ENCODE data around the gene EIF4E1B.
A peak's percentile ranks its signal among the peaks of the same experiment; 100 is the strongest.
"Not testable (repeated sequence)": the region's sequence is repeated elsewhere in the genome, so short reads cannot be mapped to it uniquely, and the experiment has no call there.

Gene EIF4E1B

GRCh38 chr5:176594554-176594953, 35.9 kb upstream of the EIF4E1B start:
- no peak for DNase-seq (ENCODE audit: low read depth)
- H3K27me3 ChIP-seq (replicated peaks; ENCODE audit: control insufficient read depth, insufficient read depth, low read length), result peaks cover 4% of the 10 kb centered on the region
- no peaks in the 10 kb centered on the region for H3K4me1 ChIP-seq (ENCODE audit: control insufficient read depth, insufficient read depth, low read length)

GRCh38 chr5:176595386-176595943, 35.0 kb upstream of the EIF4E1B start:
- H3K36me3 ChIP-seq (ENCODE audit: control insufficient read depth, insufficient read depth, low read length, severe bottlenecking), result no peaks in the 10 kb centered on the region
- H3K4me1 ChIP-seq (ENCODE audit: control insufficient read depth, insufficient read depth, low read length), result no peaks in the 10 kb centered on the region
- H3K9me3 ChIP-seq (ENCODE audit: control insufficient read depth, low read length), result no peaks in the 10 kb centered on the region
- no peak overlapping the region for H3K9ac ChIP-seq (ENCODE audit: low read length)
- DNase-seq (ENCODE audit: low read depth), result no peak
- H3K4me3 ChIP-seq (ENCODE audit: low read length), result no peak overlapping the region
- peaks cover 4% of the 10 kb centered on the region for H3K27me3 ChIP-seq (replicated peaks; ENCODE audit: control insufficient read depth, insufficient read depth, low read length)

More at GRCh38 chr5:176594554-176594953, 35.9 kb upstream of the EIF4E1B start:
- Histone ChIP-seq H3K9ac (ENCODE audit: low read length) (no peak overlapping the region), H3K36me3 (ENCODE audit: control insufficient read depth, insufficient read depth, low read length, severe bottlenecking) (no peaks in the 10 kb centered on the region), H3K9me3 (ENCODE audit: control insufficient read depth, low read length) (no peaks in the 10 kb centered on the region), H3K4me3 (ENCODE audit: low read length) (no peak overlapping the region)

- H3K27me3 ChIP-seq (replicated peaks; ENCODE audit: control insufficient read depth, insufficient read depth, low read length), result peaks cover 4% of the 10 kb centered on the region
- no peak overlapping the region for H3K9ac ChIP-seq (ENCODE audit: low read length)
- no peak for DNase-seq (ENCODE audit: low read depth)
- no peaks in the 10 kb centered on the region for H3K36me3 ChIP-seq (ENCODE audit: control insufficient read depth, insufficient read depth, low read length, severe bottlenecking)
- H3K9me3 ChIP-seq (ENCODE audit: control insufficient read depth, low read length), result no peaks in the 10 kb centered on the region
- H3K4me3 ChIP-seq (ENCODE audit: low read length), result no peak overlapping the region
- no peaks in the 10 kb centered on the region for H3K4me1 ChIP-seq (ENCODE audit: control insufficient read depth, insufficient read depth, low read length)
Observed at GRCh38 chr5:176596069-176596644, 34.3 kb upstream of the EIF4E1B start.

GRCh38 chr5:176596689-176597416, 33.6 kb upstream of the EIF4E1B start:
- H3K36me3 ChIP-seq (ENCODE audit: control insufficient read depth, insufficient read depth, low read length, severe bottlenecking), result no peaks in the 10 kb centered on the region
- DNase-seq (ENCODE audit: low read depth), result no peak

GRCh38 chr5:176597417-176598389, 32.8 kb upstream of the EIF4E1B start:
- Histone ChIP-seq H3K4me1 (ENCODE audit: control insufficient read depth, insufficient read depth, low read length) (no peaks in the 10 kb centered on the region), H3K4me3 (ENCODE audit: low read length) (no peak overlapping the region), H3K36me3 (ENCODE audit: control insufficient read depth, insufficient read depth, low read length, severe bottlenecking) (no peaks in the 10 kb centered on the region), H3K27me3 (replicated peaks; ENCODE audit: control insufficient read depth, insufficient read depth, low read length) (peaks cover 4% of the 10 kb centered on the region), H3K9me3 (ENCODE audit: control insufficient read depth, low read length) (no peaks in the 10 kb centered on the region), H3K9ac (ENCODE audit: low read length) (no peak overlapping the region)
- DNase-seq (ENCODE audit: low read depth), result no peak

More at GRCh38 chr5:176596689-176597416, 33.6 kb upstream of the EIF4E1B start:
- Histone ChIP-seq H3K9ac (ENCODE audit: low read length) (no peak overlapping the region), H3K4me1 (ENCODE audit: control insufficient read depth, insufficient read depth, low read length) (no peaks in the 10 kb centered on the region), H3K4me3 (ENCODE audit: low read length) (peak overlapping the region; percentile 61), H3K27me3 (replicated peaks; ENCODE audit: control insufficient read depth, insufficient read depth, low read length) (peaks cover 4% of the 10 kb centered on the region), H3K9me3 (ENCODE audit: control insufficient read depth, low read length) (no peaks in the 10 kb centered on the region)

- H3K9ac ChIP-seq (ENCODE audit: low read length); DNase-seq (ENCODE audit: low read depth); H3K4me1 ChIP-seq (ENCODE audit: control insufficient read depth, insufficient read depth, low read length); H3K4me3 ChIP-seq (ENCODE audit: low read length); H3K9me3 ChIP-seq (ENCODE audit: control insufficient read depth, low read length); H3K27me3 ChIP-seq (replicated peaks; ENCODE audit: control insufficient read depth, insufficient read depth, low read length); H3K36me3 ChIP-seq (ENCODE audit: control insufficient read depth, insufficient read depth, low read length, severe bottlenecking): not testable (repeated sequence)
Observed at GRCh38 chr5:176599749-176600430, 30.6 kb upstream of the EIF4E1B start.

- Histone ChIP-seq H3K9me3 (ENCODE audit: control insufficient read depth, low read length) (no peaks in the 10 kb centered on the region), H3K27me3 (replicated peaks; ENCODE audit: control insufficient read depth, insufficient read depth, low read length) (peaks cover 4% of the 10 kb centered on the region), H3K4me3 (ENCODE audit: low read length) (no peak overlapping the region), H3K4me1 (ENCODE audit: control insufficient read depth, insufficient read depth, low read length) (no peaks in the 10 kb centered on the region), H3K36me3 (ENCODE audit: control insufficient read depth, insufficient read depth, low read length, severe bottlenecking) (no peaks in the 10 kb centered on the region), H3K9ac (ENCODE audit: low read length) (no peak overlapping the region)
- no peak for DNase-seq (ENCODE audit: low read depth)
Observed at GRCh38 chr5:176601901-176602482, 28.5 kb upstream of the EIF4E1B start.

- H3K9ac ChIP-seq (ENCODE audit: low read length), result no peak overlapping the region
- DNase-seq (ENCODE audit: low read depth), result no peak
- H3K36me3 ChIP-seq (ENCODE audit: control insufficient read depth, insufficient read depth, low read length, severe bottlenecking), result no peaks in the 10 kb centered on the region
- no peak overlapping the region for H3K4me3 ChIP-seq (ENCODE audit: low read length)
- H3K4me1 ChIP-seq (ENCODE audit: control insufficient read depth, insufficient read depth, low read length), result no peaks in the 10 kb centered on the region
- no peaks in the 10 kb centered on the region for H3K9me3 ChIP-seq (ENCODE audit: control insufficient read depth, low read length)
- H3K27me3 ChIP-seq (replicated peaks; ENCODE audit: control insufficient read depth, insufficient read depth, low read length), result peaks cover 4% of the 10 kb centered on the region
Observed at GRCh38 chr5:176603091-176603490, 27.4 kb upstream of the EIF4E1B start.

GRCh38 chr5:176606032-176606431, 24.4 kb upstream of the EIF4E1B start:
- Histone ChIP-seq H3K9ac (ENCODE audit: low read length) (no peak overlapping the region), H3K4me3 (ENCODE audit: low read length) (no peak overlapping the region), H3K9me3 (ENCODE audit: control insufficient read depth, low read length) (no peaks in the 10 kb centered on the region), H3K36me3 (ENCODE audit: control insufficient read depth, insufficient read depth, low read length, severe bottlenecking) (no peaks in the 10 kb centered on the region), H3K27me3 (replicated peaks; ENCODE audit: control insufficient read depth, insufficient read depth, low read length) (no peaks in the 10 kb centered on the region), H3K4me1 (ENCODE audit: control insufficient read depth, insufficient read depth, low read length) (no peaks in the 10 kb centered on the region)
- no peak for DNase-seq (ENCODE audit: low read depth)

GRCh38 chr5:176606875-176607274, 23.6 kb upstream of the EIF4E1B start:
- peaks cover 3% of the 10 kb centered on the region for H3K4me1 ChIP-seq (ENCODE audit: control insufficient read depth, insufficient read depth, low read length)

More at GRCh38 chr5:176606875-176607274, 23.6 kb upstream of the EIF4E1B start:
- H3K9ac ChIP-seq (ENCODE audit: low read length), result no peak overlapping the region
- no peaks in the 10 kb centered on the region for H3K27me3 ChIP-seq (replicated peaks; ENCODE audit: control insufficient read depth, insufficient read depth, low read length)
- H3K9me3 ChIP-seq (ENCODE audit: control insufficient read depth, low read length), result no peaks in the 10 kb centered on the region
- no peaks in the 10 kb centered on the region for H3K36me3 ChIP-seq (ENCODE audit: control insufficient read depth, insufficient read depth, low read length, severe bottlenecking)
- DNase-seq (ENCODE audit: low read depth), result no peak
- no peak overlapping the region for H3K4me3 ChIP-seq (ENCODE audit: low read length)
